Esophagus muscularis mucosa (tissue), 4 donors: ENCODE results near the gene SEC23A. TPM values are rescaled to one million over a fixed set of nuclear protein-coding genes. Genes with fewer than 3 reads are reported as not detected.
"Not testable (repeated sequence)": the region's sequence is repeated elsewhere in the genome, so short reads cannot be mapped to it uniquely, and the experiment has no call there.

Experiments used
- DNase-seq: peaks from one replicate; pipeline ENCODE4 v3.0.0-alpha.2; 2017; ENCODE audit errors: extremely low spot score
- H3K27ac ChIP-seq, 4 donors: fragments of 200-600 bp; sonication (generic); replicated peaks in 1 of 4; 1 replicate in 3 of 4; 2 replicates in 1 of 4; pipeline ENCODE4 v1.5.1; 2016 to 2019; ENCODE audit warnings: mild to moderate bottlenecking in 1 of 4
- H3K27me3 ChIP-seq, 4 donors: fragments of 200-600 bp; sonication (generic); one replicate each; pipeline versions ENCODE4 v1.5.1 to v1.6.0; 2016 to 2019
- H3K36me3 ChIP-seq, 4 donors: fragments of 200-600 bp; sonication (generic); one replicate each; pipeline ENCODE4 v1.5.1; 2016 to 2019
- H3K4me1 ChIP-seq, 4 donors: fragments of 200-600 bp; sonication (generic); one replicate each; pipeline ENCODE4 v1.5.1; 2016 to 2019
- H3K4me3 ChIP-seq, 4 donors: fragments of 200-600 bp; sonication (generic); 1 replicate in 2 of 4; 2 replicates in 2 of 4; pipeline ENCODE4 v1.5.1; 2016 to 2019; ENCODE audit warnings: mild to moderate bottlenecking in 4 of 4, moderate library complexity in 1 of 4
- H3K9me3 ChIP-seq, 4 donors: fragments of 200-600 bp; sonication (generic); 1 replicate in 3 of 4; 2 replicates in 1 of 4; pipeline ENCODE4 v1.5.1; 2016 to 2019
- CTCF ChIP-seq, 3 experiments: fragments of 200-600 bp in 2 of 3; fragments of 450-650 bp in 1 of 3; sonication (generic) in 2 of 3; IDR thresholded peaks; one replicate each; pipeline ENCODE4 v1.5.1; 2017 to 2019; ENCODE audit warnings: antibody characterized with exemption in 3 of 3, mild to moderate bottlenecking in 2 of 3, moderate library complexity in 1 of 3
- EP300 ChIP-seq: sonication (generic); formaldehyde crosslinking; IDR thresholded peaks from one replicate; pipeline ENCODE4 v1.6.1; 2017; ENCODE audit warnings: antibody characterized with exemption
- POLR2A ChIP-seq: fragments of 450-650 bp; IDR thresholded peaks from one replicate; pipeline ENCODE4 v1.6.1; 2017; ENCODE audit warnings: antibody characterized with exemption, moderate library complexity, mild to moderate bottlenecking, low read depth
- POLR2AphosphoS5 ChIP-seq, 2 donors: sonication (generic); formaldehyde crosslinking; IDR thresholded peaks; one replicate each; pipeline ENCODE4 v1.6.1; 2017; ENCODE audit warnings: antibody characterized with exemption in 2 of 2
- WGBS: methylation state at CpG from one replicate; pipeline ENCODE4 v1.1.5; 2018; 5-methylcytosine and 5-hydroxymethylcytosine counted together
- intact Hi-C: fragments of 100-400 bp; cut with DNase I; formaldehyde crosslinking; loops from one replicate; pipeline ENCODE4 v1.15.1; 2023
- total RNA-seq, 4 donors: library from RNA; depleted of rRNA; stranded (reverse); fragments of >200 nt; gene quantifications; one replicate each; pipeline versions ENCODE4 v1.1.0 to v1.2.1, GENCODE V29; 2016

SEC23A gene
- total RNA-seq, 4 donors from 2014 or later: 181 to 222 (median 203) TPM

GRCh38 chr14:39102265-39102968 lies 618 bp downstream of the SEC23A start:
- Histone ChIP-seq H3K27me3 (no peaks in the 10 kb centered on the region), H3K4me3 (peak overlapping the region; percentile 84 to 99 (median 90)), H3K36me3 (no peaks in the 10 kb centered on the region), H3K9me3 (no peaks in the 10 kb centered on the region), H3K27ac (peak overlapping the region; percentile 98 to 100 (median 99)), H3K4me1 (peaks cover 24 to 64% (median 59%) of the 10 kb centered on the region in 4 donors)
- no peak for TF ChIP-seq POLR2A
- no peak for TF ChIP-seq EP300
- no peak for TF ChIP-seq CTCF (IDR thresholded peaks at IDR 0.05)
- TF ChIP-seq POLR2AphosphoS5 (IDR thresholded peaks at IDR 0.05): no peak
- intact Hi-C loops: loop anchor here (5.0 to 10.0 kb wide), 2 partner anchors 70 to 162 kb away; partner anchors contain the start of gene TRAPPC6B
- no peak for DNase-seq
- WGBS: 3% methylated on average over 15 of the region's 23 CpGs

DNA sequence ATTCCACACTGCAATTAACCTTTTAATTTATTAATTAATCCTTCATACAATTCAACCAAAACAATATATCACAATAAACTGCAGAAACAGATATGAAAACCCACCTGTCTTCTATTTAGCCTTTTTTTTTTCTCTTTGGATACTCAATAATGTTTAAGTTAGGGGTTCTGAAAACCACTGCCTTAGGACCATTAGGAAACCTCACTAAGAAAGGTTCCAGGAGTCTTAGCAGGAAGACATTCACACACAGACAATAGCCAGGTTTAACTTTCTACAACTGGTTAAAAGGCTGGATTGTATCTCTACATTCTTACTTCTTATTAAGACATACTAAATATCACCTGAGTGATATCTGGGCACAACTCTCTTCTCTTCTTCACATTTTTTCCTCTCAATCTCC lies 3.3 kb downstream of the SEC23A start:
- H3K4me3 ChIP-seq: no peak overlapping the region
- peak overlapping the region in 1 of 4 donors; percentile 1 for H3K27ac ChIP-seq
- peaks cover 0 to 15% (median 11%) of the 10 kb centered on the region in 4 donors for H3K36me3 ChIP-seq
- no peaks in the 10 kb centered on the region for H3K9me3 ChIP-seq
- TF ChIP-seq POLR2A (no peak), EP300 (no peak), POLR2AphosphoS5 (IDR thresholded peaks at IDR 0.05) (no peak), CTCF (IDR thresholded peaks at IDR 0.05) (no peak)
- intact Hi-C loops: loop anchor here (5.0 to 10.0 kb wide), 2 partner anchors 73 to 165 kb away; partner anchors contain the start of gene TRAPPC6B
- H3K4me1 ChIP-seq: peaks cover 28 to 82% (median 70%) of the 10 kb centered on the region in 4 donors
- no peaks in the 10 kb centered on the region for H3K27me3 ChIP-seq
- no peak for DNase-seq

- H3K4me3 ChIP-seq, H3K27me3 ChIP-seq, DNase-seq, intact Hi-C loops, H3K9me3 ChIP-seq: not testable (repeated sequence)
- Histone ChIP-seq H3K36me3 (peaks cover 0 to 20% (median 13%) of the 10 kb centered on the region in 4 donors), H3K27ac (peak overlapping the region in 1 of 4 donors; percentile 7), H3K4me1 (peaks cover 23 to 77% (median 67%) of the 10 kb centered on the region in 4 donors)
- WGBS: 93% methylated on average over 10 of the region's 10 CpGs
Observed at GRCh38 chr14:39099215-39099614, 3.8 kb downstream of the SEC23A start.

- peaks cover 17 to 70% (median 60%) of the 10 kb centered on the region in 4 donors for H3K4me1 ChIP-seq
- intact Hi-C loops: no loop called here
- peak overlapping the region; percentile 35 to 50 (median 42) for H3K27ac ChIP-seq
- no peaks in the 10 kb centered on the region for H3K27me3 ChIP-seq
- H3K4me3 ChIP-seq: no peak overlapping the region
- no peak for DNase-seq
- WGBS: 35% methylated on average over 3 of the region's 3 CpGs
- H3K36me3 ChIP-seq: peaks cover 7 to 38% (median 25%) of the 10 kb centered on the region in 4 donors
- no peaks in the 10 kb centered on the region for H3K9me3 ChIP-seq
- TF ChIP-seq POLR2A (no peak), CTCF (IDR thresholded peaks at IDR 0.05) (no peak), POLR2AphosphoS5 (IDR thresholded peaks at IDR 0.05) (no peak), EP300 (no peak)
Observed at GRCh38 chr14:39097159-39097558, 5.9 kb downstream of the SEC23A start.

GRCh38 chr14:39094515-39094914 lies 8.5 kb downstream of the SEC23A start:
- Histone ChIP-seq H3K4me1 (peaks cover 12 to 43% (median 33%) of the 10 kb centered on the region in 4 donors), H3K36me3 (peaks cover 26 to 65% (median 43%) of the 10 kb centered on the region in 4 donors), H3K4me3 (no peak overlapping the region), H3K27me3 (no peaks in the 10 kb centered on the region), H3K27ac (no peak overlapping the region), H3K9me3 (no peaks in the 10 kb centered on the region)
- WGBS: 69% methylated on average over 3 of the region's 3 CpGs
- TF ChIP-seq EP300 (no peak), CTCF (IDR thresholded peaks at IDR 0.05) (no peak), POLR2AphosphoS5 (IDR thresholded peaks at IDR 0.05) (no peak), POLR2A (no peak)
- intact Hi-C loops: no loop called here
- DNase-seq: no peak
